Mesodermal cell (in vitro differentiated cells): ENCODE measurements around the gene EFCAB6.

ENCODE experiments used
- H3K27ac ChIP-seq: 2 replicates; pipeline ENCODE4 v1.7.0; 2013; ENCODE audit warnings: mild to moderate bottlenecking, low read depth, low read length, moderate library complexity; ENCODE audit not compliant: severe bottlenecking
- H3K36me3 ChIP-seq: 2 replicates; pipeline ENCODE4 v1.7.1; 2013; ENCODE audit warnings: mild to moderate bottlenecking, low read length, moderate library complexity; ENCODE audit not compliant: control insufficient read depth, insufficient read depth
- H3K4me1 ChIP-seq: one replicate; pipeline ENCODE4 v1.7.1; 2013; ENCODE audit warnings: mild to moderate bottlenecking, low read length; ENCODE audit not compliant: insufficient read depth, control insufficient read depth, poor library complexity, severe bottlenecking
- H3K4me3 ChIP-seq: 2 replicates; pipeline ENCODE4 v1.7.0; 2013; ENCODE audit warnings: low read length, control low read depth, mild to moderate bottlenecking; ENCODE audit not compliant: insufficient read depth, poor library complexity, severe bottlenecking; ENCODE audit errors: extremely low read depth
- H3K9me3 ChIP-seq: 2 replicates; pipeline ENCODE4 v1.7.1; 2013; ENCODE audit warnings: mild to moderate bottlenecking, low read length, moderate library complexity; ENCODE audit not compliant: control insufficient read depth
- WGBS, 2 experiments: methylation state at CpG; one replicate each; pipeline ENCODE4 v1.1.5; 2013; ENCODE audit warnings: missing lambda C conversion rate in 2 of 2; ENCODE audit not compliant: insufficient coverage in 2 of 2; 5-methylcytosine and 5-hydroxymethylcytosine counted together

EFCAB6 gene

DNA sequence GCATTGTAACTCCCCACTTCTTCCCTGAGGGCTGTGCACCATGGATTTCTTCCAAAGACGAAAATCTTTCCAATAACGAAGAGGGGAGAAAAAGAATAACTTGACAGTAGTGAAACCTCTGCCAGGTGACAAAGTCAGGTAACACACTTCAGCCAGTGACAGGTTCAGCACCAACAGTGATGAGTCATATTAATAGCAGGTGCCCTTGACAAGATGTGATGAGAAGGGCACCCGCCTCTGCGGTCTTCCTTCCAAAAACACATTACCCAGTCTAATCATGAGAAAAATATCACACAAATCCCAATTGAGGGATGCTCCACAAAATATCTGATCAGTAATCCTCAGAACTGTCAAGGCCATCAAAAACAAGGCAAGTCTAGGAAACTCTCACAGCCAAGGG, 157.8 kb downstream of the EFCAB6 start:
- H3K36me3 ChIP-seq, result no peaks in the 10 kb centered on the region
- H3K4me1 ChIP-seq, result no peaks in the 10 kb centered on the region
- H3K4me3 ChIP-seq, result no peak overlapping the region
- no peak overlapping the region for H3K27ac ChIP-seq
- WGBS, 2 experiments, result 100% methylated on average over 2 of the region's 4 CpGs; no CpG with 5 or more reads in 1 of the 2 experiments
- no peaks in the 10 kb centered on the region for H3K9me3 ChIP-seq

DNA sequence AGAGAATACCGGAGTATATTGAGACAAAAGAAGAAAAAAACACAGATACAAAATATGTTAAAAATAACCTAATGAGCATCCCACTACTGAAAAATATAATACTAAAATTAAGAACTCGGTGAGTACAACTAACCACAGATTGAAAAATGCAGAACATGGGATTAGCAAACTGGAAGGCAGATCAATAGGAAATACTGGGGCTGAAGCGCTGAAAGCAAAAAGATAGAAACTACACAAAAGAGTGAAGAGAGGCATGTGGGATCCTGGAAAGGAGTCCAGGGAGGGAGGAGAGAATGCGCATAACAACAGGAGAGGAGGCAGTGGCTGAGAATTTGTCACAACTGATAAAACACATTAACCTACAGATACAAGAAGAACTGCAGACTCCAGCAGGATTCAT, 159.3 kb downstream of the EFCAB6 start:
- no peaks in the 10 kb centered on the region for H3K4me1 ChIP-seq
- 100% methylated on average over 1 of the region's 4 CpGs for WGBS, 2 experiments
- no peak overlapping the region for H3K4me3 ChIP-seq
- no peak overlapping the region for H3K27ac ChIP-seq
- H3K9me3 ChIP-seq, result no peaks in the 10 kb centered on the region
- H3K36me3 ChIP-seq, result no peaks in the 10 kb centered on the region

DNA sequence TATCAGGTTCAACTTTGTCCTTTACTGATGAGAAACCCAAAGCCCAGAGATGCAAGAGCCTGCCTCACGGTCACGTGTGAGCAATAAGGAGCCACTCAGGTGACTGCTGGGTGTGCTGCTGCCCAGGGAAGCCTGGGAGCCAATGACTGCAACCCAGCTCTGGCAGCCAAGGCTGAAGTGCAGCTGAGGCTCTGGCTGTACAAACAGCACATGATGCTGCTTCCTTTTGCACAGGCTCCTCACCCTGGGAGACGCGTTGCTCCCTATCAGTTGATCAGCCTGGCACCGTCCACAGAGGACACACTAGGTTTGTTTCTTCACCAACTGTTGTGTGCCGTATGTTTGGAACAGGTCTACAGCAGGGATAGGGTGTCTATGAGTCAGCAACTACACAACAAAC, 168.7 kb downstream of the EFCAB6 start:
- Histone ChIP-seq H3K4me3 (no peak overlapping the region), H3K9me3 (peaks cover 6% of the 10 kb centered on the region), H3K36me3 (no peaks in the 10 kb centered on the region), H3K27ac (no peak overlapping the region), H3K4me1 (no peaks in the 10 kb centered on the region)
- WGBS, 2 experiments, result 96 to 97% methylated on average over 6 of the region's 6 CpGs

DNA sequence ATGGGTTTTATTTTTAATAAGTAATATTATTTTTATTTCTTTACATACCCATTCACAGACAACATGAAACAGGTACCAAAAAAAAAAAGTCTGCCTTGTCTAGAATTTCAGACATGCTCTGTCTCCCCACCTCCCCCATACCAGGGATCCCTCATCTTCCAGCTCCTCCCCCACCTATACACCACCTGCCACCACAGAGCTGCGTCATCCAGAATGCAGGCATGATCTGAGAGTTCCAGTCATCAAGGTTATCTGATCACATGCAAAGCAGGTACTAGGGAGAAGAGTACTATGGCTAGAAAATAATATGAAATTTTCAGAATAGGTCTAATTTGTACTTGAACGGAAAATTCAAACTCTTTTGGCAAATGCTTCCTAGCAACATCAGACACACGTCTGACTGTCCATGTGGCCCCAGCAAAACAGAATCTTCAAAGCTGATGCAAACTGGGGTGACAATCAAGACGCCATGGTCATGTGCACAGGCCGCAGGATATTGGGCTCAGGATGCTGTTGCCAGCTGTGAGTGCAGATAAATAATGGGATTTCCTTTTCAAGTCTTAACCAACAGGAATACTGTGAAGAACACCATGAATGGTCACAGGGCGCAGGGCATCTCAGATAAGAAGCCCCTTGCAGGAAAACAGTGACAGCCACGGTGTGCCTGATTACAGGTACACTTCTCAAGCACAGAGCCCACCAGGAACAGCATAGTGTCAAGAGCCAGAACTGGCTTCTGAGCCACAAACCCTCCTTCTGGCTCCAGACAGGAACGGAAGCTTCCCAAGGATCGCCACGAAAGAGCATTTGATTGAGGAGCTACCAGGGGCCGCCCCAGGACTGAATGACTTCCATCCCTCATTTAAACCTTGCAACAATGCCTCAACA, 169.5 kb downstream of the EFCAB6 start:
- Histone ChIP-seq H3K4me1 (no peaks in the 10 kb centered on the region), H3K27ac (no peak overlapping the region), H3K9me3 (peaks cover 6% of the 10 kb centered on the region), H3K36me3 (no peaks in the 10 kb centered on the region), H3K4me3 (no peak overlapping the region)
- 92% methylated on average over 7 to 9 of the region's 11 CpGs for WGBS, 2 experiments

DNA sequence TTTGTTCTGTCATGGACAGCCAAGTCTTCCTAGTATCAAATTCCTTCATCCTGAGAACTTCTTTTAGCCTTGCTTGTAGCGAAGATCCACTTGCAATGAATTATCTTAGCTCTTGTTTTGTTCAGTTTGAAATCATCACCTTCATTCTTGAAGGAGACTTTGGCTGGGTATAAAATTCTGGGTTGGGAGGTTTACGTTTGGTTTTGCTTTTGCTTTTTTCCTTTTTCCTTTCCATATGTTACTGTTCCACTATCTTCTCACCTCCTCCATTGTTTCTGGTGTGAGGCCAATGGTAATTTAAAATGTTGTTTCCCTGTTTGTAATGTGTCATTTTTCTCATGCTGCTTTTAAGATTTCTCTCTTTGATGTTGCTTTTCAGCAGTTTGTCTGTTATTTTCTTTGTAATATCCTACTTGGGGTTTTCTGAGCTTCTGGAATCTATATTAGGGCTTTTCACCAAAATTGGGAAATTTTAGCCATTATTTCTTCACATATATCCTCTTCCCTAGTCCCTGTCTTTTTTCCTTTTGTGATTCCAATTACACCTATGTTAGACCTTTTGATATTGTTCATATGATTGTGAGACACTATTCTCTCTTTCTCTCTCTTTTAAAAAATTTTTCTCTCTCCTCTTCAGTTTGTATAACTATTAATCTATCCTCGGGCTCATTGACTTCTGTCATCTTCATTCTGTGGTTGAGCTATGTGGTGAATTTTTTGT, 172.7 kb downstream of the EFCAB6 start:
- WGBS, 2 experiments, result 100% methylated on average over 1 of the region's 3 CpGs; no CpG with 5 or more reads in 1 of the 2 experiments
- H3K9me3 ChIP-seq, result peaks cover 6% of the 10 kb centered on the region
- no peak overlapping the region for H3K4me3 ChIP-seq
- no peaks in the 10 kb centered on the region for H3K4me1 ChIP-seq
- H3K27ac ChIP-seq, result no peak overlapping the region
- no peaks in the 10 kb centered on the region for H3K36me3 ChIP-seq

DNA sequence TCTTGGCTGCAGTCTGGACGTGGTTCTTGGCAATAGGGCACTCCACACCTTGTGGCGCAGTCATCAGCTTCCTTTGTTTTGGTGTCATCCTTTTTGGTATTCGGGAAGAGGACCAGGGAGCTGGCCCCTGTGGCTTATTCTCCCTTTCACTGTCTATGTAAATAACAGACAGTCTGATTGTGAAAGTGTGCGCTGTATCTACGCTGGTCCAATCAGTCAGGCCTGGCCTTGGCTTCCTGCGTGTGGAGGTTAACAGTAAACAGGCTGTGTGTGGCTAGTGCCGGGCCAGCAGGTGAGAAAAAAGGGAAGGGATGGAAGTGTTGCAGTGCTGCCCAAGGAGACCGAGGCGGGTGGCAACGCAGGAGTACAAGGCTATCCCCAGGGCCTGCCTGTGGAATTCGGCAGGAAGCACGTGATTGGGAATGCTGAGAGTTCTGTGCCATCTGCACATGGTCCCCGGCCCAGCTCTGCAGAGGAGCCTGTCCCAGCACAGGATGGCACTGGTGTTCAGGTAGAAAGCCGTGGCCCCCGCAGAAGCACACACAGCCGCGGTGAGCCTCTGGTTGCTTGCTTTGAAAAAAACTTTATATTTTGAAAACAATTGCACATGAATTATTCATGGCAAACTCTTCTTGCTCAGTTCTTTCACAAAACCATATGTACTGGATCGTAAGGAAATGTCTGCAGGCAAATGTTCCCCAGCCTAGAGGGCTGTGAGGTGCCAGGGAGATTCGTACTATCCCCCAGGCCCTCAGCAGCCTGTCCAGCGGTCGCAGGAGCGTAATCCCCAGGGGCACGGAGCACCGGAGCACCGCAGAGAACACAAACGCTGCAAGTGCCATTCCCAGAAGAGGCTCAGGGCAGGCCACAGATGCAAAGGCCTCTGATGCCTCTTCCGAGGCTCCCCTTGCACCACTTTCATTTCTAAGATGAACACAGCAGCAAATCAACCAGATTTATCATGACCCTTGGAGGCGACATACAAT, 174.5 kb downstream of the EFCAB6 start:
- Histone ChIP-seq H3K4me1 (no peaks in the 10 kb centered on the region), H3K27ac (no peak overlapping the region), H3K9me3 (peaks cover 6% of the 10 kb centered on the region), H3K36me3 (no peaks in the 10 kb centered on the region), H3K4me3 (no peak overlapping the region)
- 91 to 93% methylated on average over 24 to 25 of the region's 28 CpGs for WGBS, 2 experiments

DNA sequence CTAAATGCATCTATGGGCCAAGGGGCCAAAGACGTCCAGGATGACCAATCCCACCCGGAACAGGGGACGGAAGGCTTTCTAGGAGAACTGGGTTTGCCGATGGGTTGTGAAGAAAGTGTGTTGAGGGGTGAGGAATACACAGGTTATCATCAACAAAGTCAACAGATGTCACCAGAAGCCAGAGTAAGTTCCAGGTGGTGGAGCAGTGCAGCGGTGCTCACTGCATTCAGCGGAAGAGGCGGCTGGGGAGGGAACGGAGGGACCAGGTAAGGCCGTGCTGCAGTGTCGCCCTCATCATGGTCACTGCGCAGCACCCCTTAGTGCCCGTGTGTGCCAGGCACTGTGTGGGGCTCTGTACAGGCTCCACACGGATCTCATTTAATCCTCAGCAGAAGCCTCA, 176.0 kb downstream of the EFCAB6 start:
- WGBS, 2 experiments, result 94 to 96% methylated on average over 11 to 13 of the region's 13 CpGs
- no peaks in the 10 kb centered on the region for H3K4me1 ChIP-seq

DNA sequence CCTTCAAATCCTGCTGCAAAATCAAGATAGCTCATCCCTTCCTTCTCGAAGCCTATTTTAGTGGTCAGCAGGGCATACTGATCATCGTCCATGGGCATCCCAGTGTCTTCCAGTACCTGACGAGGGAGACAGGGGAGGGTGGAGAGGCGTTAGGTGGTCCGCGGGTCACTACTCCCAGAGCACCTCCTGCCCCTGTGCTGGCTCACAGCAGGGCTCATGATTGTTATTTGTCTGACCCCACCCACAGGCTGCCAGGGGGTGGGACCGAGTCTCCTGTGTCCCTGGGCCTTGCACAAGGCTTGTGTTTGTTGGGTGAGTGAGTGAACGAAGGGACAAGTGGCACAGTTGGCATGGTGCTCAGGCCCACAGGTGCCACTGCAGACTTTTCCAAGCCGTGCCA, 177.0 kb downstream of the EFCAB6 start:
- 95 to 97% methylated on average over 3 to 5 of the region's 9 CpGs for WGBS, 2 experiments
- Histone ChIP-seq H3K27ac (no peak overlapping the region), H3K36me3 (no peaks in the 10 kb centered on the region), H3K9me3 (peaks cover 6% of the 10 kb centered on the region), H3K4me1 (no peaks in the 10 kb centered on the region), H3K4me3 (no peak overlapping the region)

More for the DNA sequence above, 176.0 kb downstream of the EFCAB6 start:
- H3K36me3 ChIP-seq, result no peaks in the 10 kb centered on the region
- no peak overlapping the region for H3K27ac ChIP-seq
- H3K4me3 ChIP-seq, result no peak overlapping the region
- H3K9me3 ChIP-seq, result peaks cover 6% of the 10 kb centered on the region

DNA sequence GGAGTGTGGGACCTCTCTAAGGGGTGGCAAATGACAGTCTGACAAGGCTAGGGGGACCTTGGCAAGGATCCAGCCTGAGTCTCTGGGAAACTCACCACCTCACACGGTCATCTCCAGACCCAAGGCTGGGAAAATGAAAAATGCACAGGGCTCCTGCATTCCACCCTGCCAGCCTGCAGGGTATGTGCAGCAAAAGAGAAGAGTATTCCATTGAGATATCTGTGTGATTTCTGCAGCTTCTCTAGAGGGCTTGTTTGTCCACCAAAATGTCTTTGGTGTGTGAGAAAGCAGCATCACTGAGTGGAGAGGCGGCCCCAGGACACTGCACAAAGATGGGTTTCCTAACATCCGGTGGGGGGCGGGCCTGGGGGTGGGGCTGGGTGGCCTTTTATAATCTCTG, 177.8 kb downstream of the EFCAB6 start:
- H3K9me3 ChIP-seq, result peaks cover 4% of the 10 kb centered on the region
- H3K27ac ChIP-seq, result no peak overlapping the region
- H3K36me3 ChIP-seq, result no peaks in the 10 kb centered on the region
- no peaks in the 10 kb centered on the region for H3K4me1 ChIP-seq
- WGBS, 2 experiments, result 100% methylated on average over 1 of the region's 4 CpGs; no CpG with 5 or more reads in 1 of the 2 experiments
- H3K4me3 ChIP-seq, result no peak overlapping the region

DNA sequence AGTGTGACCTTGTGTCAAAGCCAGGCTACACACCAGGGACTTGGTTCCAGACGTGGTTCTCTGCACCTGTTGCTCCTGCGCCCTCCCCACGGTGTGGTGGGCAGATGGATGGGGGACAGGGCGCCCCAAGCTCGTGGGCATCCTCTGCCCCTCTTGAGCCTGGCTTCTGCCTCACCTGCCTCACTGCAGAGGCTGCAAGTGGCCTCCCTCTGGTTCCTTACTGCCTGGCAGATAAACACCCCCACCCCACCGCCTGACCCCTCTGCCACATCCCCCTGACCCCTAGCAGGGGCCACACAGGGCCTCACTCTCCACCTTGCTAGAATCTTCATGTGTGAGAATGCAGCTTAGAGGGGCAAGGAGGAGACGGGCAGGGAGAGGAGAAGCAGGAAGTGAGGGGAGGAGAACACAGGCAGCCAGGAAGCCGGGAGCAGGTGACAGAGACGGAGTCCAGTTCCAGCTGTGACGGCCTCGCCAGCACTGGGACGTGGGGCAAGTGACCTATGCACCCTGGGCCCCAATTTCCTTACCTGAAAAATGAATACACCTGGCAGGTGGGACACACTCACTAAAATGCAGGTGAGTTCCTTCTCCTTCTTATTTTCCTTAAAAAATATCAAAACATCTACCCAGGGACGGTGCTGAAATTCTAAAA, 178.3 kb downstream of the EFCAB6 start:
- H3K27ac ChIP-seq, result no peak overlapping the region
- no peaks in the 10 kb centered on the region for H3K4me1 ChIP-seq
- H3K9me3 ChIP-seq, result no peaks in the 10 kb centered on the region
- WGBS, 2 experiments, result 71 to 87% methylated on average over 7 to 11 of the region's 13 CpGs
- no peaks in the 10 kb centered on the region for H3K36me3 ChIP-seq
- H3K4me3 ChIP-seq, result no peak overlapping the region
